Activated CD4-positive, alpha-beta memory T cell treated with anti-CD3 and anti-CD28 coated beads for 36 hours (primary cell): Measurements from ENCODE around the gene INS. TPM values are rescaled to one million over a fixed set of nuclear protein-coding genes. Genes with fewer than 3 reads are reported as not detected.

Experiments
- CTCF ChIA-PET: fragments of 350-600 bp; sonication (Branson Sonifier 250); formaldehyde crosslinking; loops from one replicate; lab custom pipeline; 2021; ENCODE audit warnings: antibody characterized with exemption, inconsistent platforms; lab: Charles Lee
- POLR2A ChIA-PET: fragments of 350-600 bp; sonication (Branson Sonifier 250); formaldehyde crosslinking; loops from one replicate; lab custom pipeline; 2021; ENCODE audit warnings: antibody characterized with exemption; lab: Charles Lee
- DNase-seq: peaks from one replicate; pipeline ENCODE4 v3.0.0-alpha.2; 2020
- H3K27ac Mint-ChIP-seq: one replicate; pipeline ENCODE4 v1.8.0; 2021; ENCODE audit warnings: mixed read lengths
- H3K27me3 Mint-ChIP-seq: one replicate; pipeline ENCODE4 v1.8.0; 2021; ENCODE audit warnings: mixed read lengths
- H3K36me3 Mint-ChIP-seq: one replicate; pipeline ENCODE4 v1.8.0; 2021; ENCODE audit warnings: mixed read lengths
- H3K4me1 Mint-ChIP-seq: one replicate; pipeline ENCODE4 v1.8.0; 2021; ENCODE audit warnings: low read depth, mixed read lengths
- H3K4me3 Mint-ChIP-seq: one replicate; pipeline ENCODE4 v1.8.0; 2021; ENCODE audit warnings: mild to moderate bottlenecking, mixed read lengths
- H3K9me3 Mint-ChIP-seq: one replicate; pipeline ENCODE4 v1.8.0; 2021; ENCODE audit warnings: mixed read lengths
- intact Hi-C: fragments of 100-400 bp; cut with micrococcal nuclease; formaldehyde crosslinking; loops from one replicate; pipeline ENCODE4 v1.15.1; 2023
- total RNA-seq, 2 experiments: library from RNA; stranded (reverse); gene quantifications; one replicate each; pipeline ENCODE4 v1.2.3, GENCODE V29; 2021

The INS gene
- total RNA-seq, 2 experiments from 2014 or later = not detected

DNA sequence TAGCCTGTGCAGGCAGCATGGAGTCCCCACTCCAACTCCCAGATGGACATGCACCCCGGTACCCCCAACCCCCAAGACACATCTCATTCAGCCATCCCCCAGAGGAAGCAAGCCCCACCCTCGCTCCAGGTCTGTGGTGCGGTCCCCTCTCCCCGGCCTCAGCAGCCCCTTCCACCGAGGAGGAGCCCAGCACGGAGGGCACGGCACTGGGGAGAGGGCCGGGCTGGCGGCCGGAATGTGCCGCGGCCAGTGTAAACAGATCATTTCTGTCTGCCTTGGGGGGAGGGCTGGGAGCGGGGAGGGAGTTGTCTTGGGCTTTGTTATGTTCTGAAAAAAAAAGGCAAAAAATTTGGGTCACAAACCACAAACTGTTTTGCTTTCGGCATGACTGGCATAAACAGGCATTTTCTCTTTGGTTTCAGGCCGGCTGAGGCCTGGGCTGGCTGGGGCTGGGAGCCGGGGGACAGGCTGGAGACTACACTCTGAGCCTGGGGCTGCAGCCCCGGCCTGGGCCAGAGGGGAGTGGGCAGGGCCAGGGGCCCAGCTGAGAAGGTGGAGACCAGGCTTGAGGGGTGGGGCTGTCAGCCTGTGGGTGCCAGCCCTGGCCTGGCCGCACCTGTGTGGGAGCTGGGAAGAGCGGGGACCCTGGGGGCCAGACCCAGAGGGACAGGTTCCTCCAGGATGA lies 38.6 kb downstream of the INS start:
- H3K4me3 Mint-ChIP-seq = no peak overlapping the region
- H3K27ac Mint-ChIP-seq = no peak overlapping the region
- H3K27me3 Mint-ChIP-seq = peaks cover 29% of the 10 kb centered on the region
- ChIA-PET CTCF (interaction anchor here (0.6 to 1.0 kb wide), 3 partner anchors 27 to 34 kb away, joined by 3 to 4 read pairs (median 3); no protein-coding TSS in a partner anchor), POLR2A (no interaction called here)
- H3K36me3 Mint-ChIP-seq = no peaks in the 10 kb centered on the region
- H3K9me3 Mint-ChIP-seq = no peaks in the 10 kb centered on the region
- DNase-seq = no peak
- intact Hi-C loops = no loop called here
- no peaks in the 10 kb centered on the region for H3K4me1 Mint-ChIP-seq

DNA sequence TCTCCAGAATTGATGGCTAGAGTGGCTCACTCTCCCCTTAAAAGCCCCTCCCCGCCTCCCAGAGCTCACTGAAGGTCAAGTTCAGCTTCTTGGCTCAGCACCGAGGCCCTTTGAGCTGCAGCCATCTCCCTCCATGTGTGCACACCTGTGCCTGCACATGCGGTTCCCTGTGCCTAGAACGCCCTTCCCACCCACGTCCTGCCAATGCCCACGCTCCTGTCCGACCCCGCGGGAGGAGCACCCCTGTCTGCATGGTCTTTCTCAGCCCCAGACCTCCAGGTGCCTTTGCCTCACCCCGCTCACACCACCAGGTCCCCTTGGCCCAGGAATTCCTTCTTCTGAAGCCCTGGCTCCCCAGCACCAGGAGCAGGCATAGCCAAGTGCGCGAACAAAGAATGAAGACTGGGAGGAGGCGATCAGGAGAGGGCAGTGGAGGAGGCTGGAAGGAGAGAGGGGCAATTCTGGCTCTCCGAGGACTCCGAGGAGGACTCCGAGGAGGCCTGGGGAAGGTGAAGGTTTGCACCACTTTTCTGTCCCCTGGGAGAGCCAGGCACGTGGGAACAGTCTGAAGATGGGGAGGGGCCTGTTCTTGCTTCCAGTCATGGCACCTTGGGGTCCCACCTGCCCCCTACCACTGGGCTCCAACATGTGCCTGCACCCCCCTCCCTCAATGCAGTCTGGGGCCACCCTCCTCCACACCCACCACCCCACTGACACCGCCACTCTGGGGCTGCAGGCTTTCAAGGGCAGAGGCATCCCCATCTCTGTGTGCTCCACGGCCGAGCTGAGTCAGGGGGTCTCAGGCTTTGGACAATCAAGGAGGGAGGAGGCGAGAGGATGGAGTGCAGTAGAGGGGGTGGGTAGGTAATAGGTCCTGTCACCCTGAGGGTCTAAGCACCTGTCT lies 39.5 kb downstream of the INS start:
- H3K4me3 Mint-ChIP-seq = no peak overlapping the region
- ChIA-PET POLR2A (no interaction called here), CTCF (interaction anchor here (1.2 kb wide), 1 partner anchor 31 kb away, joined by 3 read pairs; no protein-coding TSS in a partner anchor)
- intact Hi-C loops = no loop called here
- peaks cover 28% of the 10 kb centered on the region for H3K27me3 Mint-ChIP-seq
- no peaks in the 10 kb centered on the region for H3K36me3 Mint-ChIP-seq
- H3K27ac Mint-ChIP-seq = no peak overlapping the region
- H3K9me3 Mint-ChIP-seq = peaks cover 2% of the 10 kb centered on the region
- DNase-seq = no peak
- no peaks in the 10 kb centered on the region for H3K4me1 Mint-ChIP-seq

DNA sequence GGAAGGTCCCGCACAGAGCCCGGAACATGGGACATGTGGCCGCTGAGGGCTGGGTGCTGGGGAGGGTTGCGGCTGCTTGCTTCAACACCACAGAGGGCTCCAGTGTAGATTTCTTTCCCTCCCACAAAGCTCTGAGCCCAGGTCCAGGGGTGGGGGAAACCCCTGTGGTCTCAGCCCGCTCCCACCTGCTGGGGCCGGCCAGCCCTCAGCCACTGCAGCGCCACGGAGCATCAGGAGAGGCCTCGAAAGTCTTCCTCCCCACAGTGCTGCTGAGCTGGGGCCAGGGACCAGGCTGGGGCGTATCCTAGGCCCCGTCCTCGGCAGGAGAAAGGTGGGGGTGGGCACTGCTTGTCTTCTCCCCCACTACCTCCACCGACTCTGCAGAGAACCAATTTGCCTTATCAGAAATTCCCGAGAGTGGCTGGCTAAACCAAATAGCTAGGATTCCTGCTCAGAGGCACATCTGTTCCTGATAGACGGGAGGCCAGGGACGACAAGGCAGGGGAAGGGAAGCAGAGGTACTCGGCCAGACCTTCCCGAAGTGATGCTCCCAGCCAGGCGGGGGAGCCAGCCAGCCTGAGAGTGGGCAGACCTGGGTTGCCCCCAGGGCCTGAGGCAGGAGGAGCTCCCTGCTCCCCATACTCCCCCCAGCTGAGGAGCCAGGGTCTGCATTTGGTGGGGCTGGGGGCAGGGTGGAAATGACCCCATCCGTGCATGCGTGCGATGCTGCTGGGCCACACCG lies 40.5 kb downstream of the INS start:
- H3K4me3 Mint-ChIP-seq = no peak overlapping the region
- H3K9me3 Mint-ChIP-seq = peaks cover 5% of the 10 kb centered on the region
- no peak overlapping the region for H3K27ac Mint-ChIP-seq
- ChIA-PET POLR2A (no interaction called here), CTCF (interaction anchor here (1.2 kb wide), 1 partner anchor 32 kb away, joined by 3 read pairs; no protein-coding TSS in a partner anchor)
- H3K27me3 Mint-ChIP-seq = peaks cover 28% of the 10 kb centered on the region
- intact Hi-C loops = no loop called here
- H3K36me3 Mint-ChIP-seq = no peaks in the 10 kb centered on the region
- no peaks in the 10 kb centered on the region for H3K4me1 Mint-ChIP-seq
- no peak for DNase-seq

DNA sequence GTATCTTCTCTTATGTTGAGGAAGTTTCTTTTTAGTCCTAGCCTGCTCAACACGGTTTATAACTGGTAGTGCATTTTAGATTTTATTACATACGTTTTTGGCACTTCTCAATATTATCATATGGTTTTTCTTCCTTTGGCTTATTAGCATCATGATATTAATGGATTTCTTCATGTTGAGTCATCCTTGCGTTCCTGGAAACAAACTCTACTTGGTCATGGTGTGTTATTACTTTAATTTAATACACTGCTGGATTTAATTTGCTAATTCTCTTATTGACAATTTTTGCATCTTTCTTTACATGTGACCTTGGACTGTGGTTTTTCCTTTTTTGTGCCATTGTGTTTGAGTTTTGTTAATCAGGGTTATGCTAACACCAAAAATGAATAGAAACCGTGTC lies 42.3 kb downstream of the INS start:
- Mint-ChIP-seq H3K36me3 (no peaks in the 10 kb centered on the region), H3K4me1 (no peaks in the 10 kb centered on the region), H3K27me3 (peaks cover 20% of the 10 kb centered on the region), H3K4me3 (no peak overlapping the region), H3K9me3 (peaks cover 5% of the 10 kb centered on the region), H3K27ac (no peak overlapping the region)
- ChIA-PET POLR2A (no interaction called here), CTCF (no interaction called here)
- no peak for DNase-seq
- intact Hi-C loops = no loop called here

DNA sequence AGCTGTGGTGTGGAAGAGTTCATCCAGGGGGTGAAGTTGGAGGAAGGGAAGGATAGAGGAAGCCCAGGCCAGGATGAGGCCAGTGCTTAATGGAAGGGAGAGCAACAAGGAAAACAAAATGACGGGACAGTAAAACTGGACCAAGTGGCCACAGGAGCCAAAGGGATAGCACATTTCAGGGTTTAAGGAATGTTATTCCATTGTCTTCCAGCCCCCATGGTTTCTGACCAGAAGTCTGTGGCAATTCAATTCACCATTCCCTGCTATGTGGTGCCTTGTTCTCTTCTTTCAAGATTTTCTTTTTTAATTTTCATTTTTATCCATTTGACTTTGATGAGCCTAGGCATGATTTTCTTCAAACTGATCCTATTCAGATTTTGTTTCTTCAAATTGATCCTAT lies 44.3 kb downstream of the INS start:
- ChIA-PET CTCF (no interaction called here), POLR2A (no interaction called here)
- intact Hi-C loops = no loop called here
- no peaks in the 10 kb centered on the region for H3K36me3 Mint-ChIP-seq
- peaks cover 13% of the 10 kb centered on the region for H3K27me3 Mint-ChIP-seq
- no peak overlapping the region for H3K27ac Mint-ChIP-seq
- no peak overlapping the region for H3K4me3 Mint-ChIP-seq
- peaks cover 5% of the 10 kb centered on the region for H3K9me3 Mint-ChIP-seq
- no peak for DNase-seq
- no peaks in the 10 kb centered on the region for H3K4me1 Mint-ChIP-seq

DNA sequence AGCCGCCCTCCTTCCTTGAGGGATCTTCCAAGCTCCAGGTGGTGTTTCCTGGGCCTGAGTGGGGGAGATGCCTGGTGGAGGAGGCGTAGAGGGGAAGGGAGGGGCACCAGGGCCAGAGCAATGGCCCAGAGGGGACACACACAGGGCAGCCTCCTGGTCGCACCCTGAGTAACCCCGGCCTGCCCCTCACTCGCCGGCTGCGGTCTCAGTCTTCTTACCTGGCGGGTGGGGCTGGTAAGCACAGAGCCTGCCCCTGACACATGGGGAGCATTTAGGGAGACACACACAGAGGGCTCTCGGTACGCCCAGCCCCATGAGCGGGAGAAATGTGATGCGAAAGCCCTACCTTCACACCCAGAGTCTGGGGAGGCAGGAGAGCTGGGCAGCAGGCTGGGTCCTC lies 45.7 kb downstream of the INS start:
- no peaks in the 10 kb centered on the region for H3K4me1 Mint-ChIP-seq
- H3K36me3 Mint-ChIP-seq = no peaks in the 10 kb centered on the region
- intact Hi-C loops = no loop called here
- H3K9me3 Mint-ChIP-seq = peaks cover 5% of the 10 kb centered on the region
- ChIA-PET POLR2A (no interaction called here), CTCF (no interaction called here)
- no peak overlapping the region for H3K4me3 Mint-ChIP-seq
- no peak for DNase-seq
- H3K27ac Mint-ChIP-seq = no peak overlapping the region
- peaks cover 9% of the 10 kb centered on the region for H3K27me3 Mint-ChIP-seq

DNA sequence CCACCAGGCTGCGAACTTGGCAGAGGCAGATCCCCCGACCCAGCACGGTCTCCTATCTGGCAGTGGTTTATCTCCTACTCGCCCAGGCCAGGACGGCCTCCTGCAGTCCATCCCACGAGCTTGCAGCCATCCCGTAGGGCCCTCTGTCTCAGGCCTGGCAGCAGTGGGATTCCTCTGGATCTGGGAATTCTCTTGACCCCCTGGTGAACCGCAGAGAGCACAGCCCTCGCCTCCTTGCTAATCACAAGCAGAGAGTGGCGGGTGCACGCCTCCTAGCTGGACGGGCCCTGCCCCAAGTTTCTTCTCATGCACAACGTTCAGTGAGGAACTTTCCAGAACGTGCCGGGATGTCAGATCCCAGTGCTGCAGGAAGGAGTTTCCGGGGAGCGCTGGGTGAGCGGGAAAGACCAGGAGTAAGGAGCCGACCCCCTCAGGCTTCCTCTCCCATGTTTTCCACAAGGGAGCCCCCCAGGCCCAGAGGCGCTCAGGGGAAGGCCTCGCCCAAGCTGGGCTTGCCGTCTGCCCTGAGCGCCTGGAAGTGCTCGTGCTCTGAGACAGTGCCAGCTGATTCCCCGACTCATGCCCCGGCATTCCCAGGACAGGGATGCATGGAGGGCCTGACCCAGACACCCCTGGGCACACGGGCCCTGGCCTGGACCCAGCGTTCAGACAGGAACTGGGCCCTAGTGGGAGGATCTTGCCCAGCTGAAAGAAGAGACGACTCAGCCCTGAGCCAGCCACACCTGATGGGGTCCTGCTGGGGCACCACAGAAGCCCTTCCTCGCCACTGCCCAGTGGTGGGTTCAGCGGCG lies 46.4 kb downstream of the INS start:
- ChIA-PET POLR2A (no interaction called here), CTCF (interaction anchor here (1.4 kb wide), 1 partner anchor 35 kb away, joined by 6 read pairs; no protein-coding TSS in a partner anchor)
- Mint-ChIP-seq H3K9me3 (peaks cover 5% of the 10 kb centered on the region), H3K27me3 (peaks cover 4% of the 10 kb centered on the region), H3K4me1 (no peaks in the 10 kb centered on the region), H3K36me3 (no peaks in the 10 kb centered on the region), H3K27ac (no peak overlapping the region), H3K4me3 (no peak overlapping the region)
- intact Hi-C loops = no loop called here
- no peak for DNase-seq

DNA sequence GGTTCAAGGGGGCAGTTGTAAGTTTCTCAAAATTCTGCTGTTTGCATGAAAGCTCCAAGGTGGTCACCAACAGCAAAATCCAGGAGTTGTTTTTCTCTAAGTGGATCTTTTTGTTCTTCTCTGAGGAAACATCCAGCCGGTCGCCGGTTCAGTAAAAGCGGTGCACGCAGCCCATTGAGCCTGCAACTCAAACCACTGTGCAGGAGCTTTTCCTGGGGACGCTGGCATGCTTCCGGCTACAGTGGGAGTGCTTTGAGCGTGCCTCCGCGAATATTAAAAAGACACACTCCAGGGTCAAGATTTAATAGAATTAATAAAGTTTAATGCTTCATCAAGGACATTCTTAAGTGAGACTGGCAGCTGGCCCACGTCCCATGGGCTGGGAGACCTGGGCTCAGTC lies 47.2 kb downstream of the INS start:
- ChIA-PET CTCF (interaction anchor here (1.4 kb wide), 1 partner anchor 36 kb away, joined by 6 read pairs; no protein-coding TSS in a partner anchor), POLR2A (no interaction called here)
- Mint-ChIP-seq H3K36me3 (no peaks in the 10 kb centered on the region), H3K4me1 (no peaks in the 10 kb centered on the region), H3K27me3 (peaks cover 1% of the 10 kb centered on the region), H3K9me3 (peaks cover 5% of the 10 kb centered on the region), H3K4me3 (no peak overlapping the region), H3K27ac (no peak overlapping the region)
- intact Hi-C loops = no loop called here
- DNase-seq = no peak

DNA sequence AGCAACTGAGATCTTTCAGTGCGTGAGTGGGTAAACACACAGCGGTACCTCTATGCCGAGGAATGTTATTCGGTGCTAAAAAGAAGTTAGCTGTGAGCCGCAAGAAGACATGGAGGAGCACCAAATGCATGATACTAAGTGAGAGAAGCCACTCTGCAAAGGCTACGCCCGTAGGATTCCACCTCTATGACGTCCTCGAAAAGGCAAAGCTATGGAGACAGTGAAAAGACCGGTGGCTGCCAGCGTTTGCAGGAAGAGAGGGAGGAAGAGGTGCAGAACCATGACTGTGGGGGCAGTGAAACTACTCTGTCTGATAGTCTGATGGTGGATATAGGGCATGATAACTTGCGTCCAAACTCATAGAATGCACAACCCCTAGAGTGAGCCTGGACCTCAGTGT lies 50.5 kb downstream of the INS start:
- ChIA-PET POLR2A (no interaction called here), CTCF (no interaction called here)
- DNase-seq = no peak
- Mint-ChIP-seq H3K36me3 (no peaks in the 10 kb centered on the region), H3K4me1 (no peaks in the 10 kb centered on the region), H3K27ac (no peak overlapping the region), H3K27me3 (peaks cover 4% of the 10 kb centered on the region), H3K4me3 (no peak overlapping the region), H3K9me3 (no peaks in the 10 kb centered on the region)
- intact Hi-C loops = no loop called here
